IMR-90 (cell line): ENCODE measurements around the gene BRPF1. TPM values are rescaled to one million over a fixed set of nuclear protein-coding genes. Genes with fewer than 3 reads are reported as not detected.

Source experiments
- ATAC-seq: fragments of 200-7000 bp; cut with Tn5 transposase; 2 replicates; pipeline ENCODE4 v1.9.1; 2020; ENCODE audit warnings: low read depth, mild to moderate bottlenecking, moderate library complexity
- BruUV-seq: library from RNA; stranded (reverse); fragments of 400-500 nt; replicated peaks from 2 replicates; lab custom pipeline; 2021; lab: Mats Ljungman, UMichigan
- CTCF ChIA-PET: fragments of 300-600 bp; formaldehyde crosslinking; extraction: SDS; loops from one replicate; lab custom pipeline; 2021; ENCODE audit warnings: antibody characterized with exemption; lab: Yijun Ruan, JAX
- POLR2A ChIA-PET: fragments of 300-600 bp; sonication (Branson Sonifier 250); formaldehyde crosslinking; loops from one replicate; lab custom pipeline; 2022; ENCODE audit warnings: antibody characterized with exemption; ENCODE audit not compliant: unreplicated experiment; lab: Charles Lee
- DNase-seq: peaks from one replicate; pipeline ENCODE4 v3.0.0; 2013
- H2AFZ ChIP-seq: replicated peaks from 2 replicates; pipeline ENCODE3; 2013; ENCODE audit warnings: low read length, mild to moderate bottlenecking; ENCODE audit not compliant: poor library complexity
- H2AK5ac ChIP-seq: 2 replicates; pipeline ENCODE4 v1.6.1; 2013; ENCODE audit warnings: low read depth, low read length, inconsistent platforms
- H2AK9ac ChIP-seq: replicated peaks from 2 replicates; pipeline ENCODE3; 2013; ENCODE audit warnings: mild to moderate bottlenecking, low read depth, low read length, moderate library complexity; ENCODE audit not compliant: poor library complexity
- H2BK120ac ChIP-seq: 2 replicates; pipeline ENCODE4 v1.6.1; 2013; ENCODE audit warnings: low read depth, low read length, inconsistent platforms
- H2BK15ac ChIP-seq: 3 replicates; pipeline ENCODE4 v1.6.1; 2013; ENCODE audit warnings: low read depth, low read length, inconsistent platforms
- H2BK20ac ChIP-seq: 2 replicates; pipeline ENCODE4 v1.6.1; 2013; ENCODE audit warnings: low read depth, mild to moderate bottlenecking, inconsistent platforms, low read length, moderate library complexity
- H2BK5ac ChIP-seq: 2 replicates; pipeline ENCODE4 v1.6.1; 2013; ENCODE audit warnings: mild to moderate bottlenecking, low read depth, low read length, inconsistent platforms; ENCODE audit not compliant: poor library complexity, severe bottlenecking
- H3K14ac ChIP-seq: replicated peaks from 2 replicates; pipeline ENCODE4 v1.6.1; 2013; ENCODE audit warnings: low read depth, low read length, inconsistent platforms
- H3K18ac ChIP-seq: 2 replicates; pipeline ENCODE4 v1.6.1; 2013; ENCODE audit warnings: low read depth, low read length, control low read depth
- H3K23ac ChIP-seq: 2 replicates; pipeline ENCODE4 v1.6.1; 2013; ENCODE audit warnings: low read depth, low read length, inconsistent platforms
- H3K27ac ChIP-seq: 2 replicates; pipeline ENCODE4 v1.5.1; 2013; ENCODE audit warnings: mild to moderate bottlenecking, control low read depth, low read length; ENCODE audit not compliant: insufficient read depth
- H3K27me3 ChIP-seq: 2 replicates; pipeline ENCODE4 v1.6.1; 2013; ENCODE audit warnings: low read length; ENCODE audit not compliant: control insufficient read depth, insufficient read depth
- H3K36me3 ChIP-seq: 2 replicates; pipeline ENCODE4 v1.6.1; 2013; ENCODE audit warnings: low read length, mixed read lengths; ENCODE audit not compliant: control insufficient read depth, insufficient read depth
- H3K4ac ChIP-seq: 2 replicates; pipeline ENCODE4 v1.6.1; 2013; ENCODE audit warnings: low read depth, low read length, inconsistent platforms
- H3K4me1 ChIP-seq: 2 replicates; pipeline ENCODE4 v1.6.1; 2013; ENCODE audit warnings: low read length, mixed read lengths; ENCODE audit not compliant: control insufficient read depth, insufficient read depth
- H3K4me2 ChIP-seq: 2 replicates; pipeline ENCODE4 v1.6.1; 2013; ENCODE audit warnings: low read depth, mild to moderate bottlenecking, control low read depth, low read length, moderate library complexity
- H3K4me3 ChIP-seq: 2 replicates; pipeline ENCODE4 v1.5.1; 2013; ENCODE audit warnings: low read depth, mild to moderate bottlenecking, control low read depth, low read length, moderate library complexity; ENCODE audit not compliant: insufficient read depth
- H3K56ac ChIP-seq: 2 replicates; pipeline ENCODE4 v1.6.1; 2013; ENCODE audit warnings: low read length, inconsistent platforms; ENCODE audit not compliant: insufficient read depth; ENCODE audit errors: extremely low read depth
- H3K79me1 ChIP-seq, 2 experiments: 2 replicates each; pipeline ENCODE4 v1.6.1; 2013; ENCODE audit warnings: low read length in 2 of 2, inconsistent platforms in 1 of 2, low read depth in 1 of 2
- H3K9ac ChIP-seq: 2 replicates; pipeline ENCODE4 v1.6.1; 2013; ENCODE audit warnings: low read depth, low read length, control low read depth
- H3K9me1 ChIP-seq: 2 replicates; pipeline ENCODE4 v1.6.1; 2013; ENCODE audit warnings: low read length, inconsistent platforms; ENCODE audit not compliant: insufficient read depth
- H3K9me3 ChIP-seq: 2 replicates; pipeline ENCODE4 v1.6.1; 2013; ENCODE audit warnings: low read length; ENCODE audit not compliant: control insufficient read depth, insufficient read depth
- H4K20me1 ChIP-seq: 2 replicates; pipeline ENCODE4 v1.6.1; 2013; ENCODE audit warnings: low read length, inconsistent platforms; ENCODE audit not compliant: insufficient read depth
- H4K5ac ChIP-seq: 2 replicates; pipeline ENCODE4 v1.6.1; 2013; ENCODE audit warnings: mild to moderate bottlenecking, low read depth, low read length, control low read depth
- H4K8ac ChIP-seq, 2 experiments: 2 replicates each; pipeline ENCODE4 v1.6.1; 2013; ENCODE audit warnings: low read depth in 2 of 2, low read length in 2 of 2, control low read depth in 1 of 2, inconsistent platforms in 1 of 2
- H4K91ac ChIP-seq: 2 replicates; pipeline ENCODE4 v1.6.1; 2013; ENCODE audit warnings: low read depth, low read length, inconsistent platforms; ENCODE audit not compliant: insufficient read depth
- MAFK ChIP-seq: IDR thresholded peaks from 2 replicates; pipeline ENCODE4 v1.6.1; 2012; ENCODE audit warnings: low read depth, low read length, improper control_type of control experiment
- MAZ ChIP-seq: IDR thresholded peaks from 2 replicates; pipeline ENCODE4 v1.6.1; 2012; ENCODE audit warnings: low read depth, mild to moderate bottlenecking, low read length, improper control_type of control experiment, moderate library complexity, borderline replicate concordance
- POLR2A ChIP-seq: IDR thresholded peaks from 2 replicates; pipeline ENCODE4 v1.6.1; 2012; ENCODE audit warnings: mild to moderate bottlenecking, low read depth, low read length
- WGBS, 2 experiments: methylation state at CpG; one replicate each; pipeline versions ENCODE4 v1.1.5 to v1.1.7; 2013; ENCODE audit warnings: missing lambda C conversion rate in 2 of 2; ENCODE audit not compliant: insufficient read length in 1 of 2; ENCODE audit errors: extremely low coverage in 2 of 2; 5-methylcytosine and 5-hydroxymethylcytosine counted together
- dilution Hi-C: fragments of 300-500 bp; cut with HindIII; formaldehyde crosslinking; loops from one replicate; pipeline ENCODE4 v1.14.3; 2018; ENCODE audit warnings: low sequenced_read_pairs; ENCODE audit not compliant: unreplicated experiment
- in situ Hi-C: fragments of 300-500 bp; cut with MboI; formaldehyde crosslinking; loops from 3 replicates; pipeline ENCODE4 v1.14.3; 2019; ENCODE audit warnings: low sequenced_read_pairs, inconsistent platforms, mixed read lengths
- intact Hi-C: fragments of 100-400 bp; cut with micrococcal nuclease; formaldehyde crosslinking; loops from 2 replicates; pipeline ENCODE4 v1.10.0; 2022
- polyA plus RNA-seq, 3 experiments: library from polyadenylated mRNA; depleted of rRNA; stranded (reverse); fragments of >200 nt; gene quantifications; 2 replicates each; pipeline ENCODE4 v1.2.3, GENCODE V29; 2012; ENCODE audit warnings: low replicate concordance in 1 of 3
- total RNA-seq: library from RNA; depleted of rRNA; stranded (reverse); fragments of >200 nt; gene quantifications from 2 replicates; pipeline ENCODE4 v1.2.3, GENCODE V29; 2012
- TF ChIP-seq, protein P1 (sequence below): fragments of 150-350 bp; IDR thresholded peaks from 2 replicates; pipeline ENCODE4 v1.6.1; 2016; ENCODE audit warnings: low read depth, mild to moderate bottlenecking, low read length, moderate library complexity, borderline replicate concordance

Gene BRPF1
- total and polyA plus RNA-seq, 2 of the 4 experiments (the other 2 are of a cell fraction): 13.6 to 15.6 TPM

DNA sequence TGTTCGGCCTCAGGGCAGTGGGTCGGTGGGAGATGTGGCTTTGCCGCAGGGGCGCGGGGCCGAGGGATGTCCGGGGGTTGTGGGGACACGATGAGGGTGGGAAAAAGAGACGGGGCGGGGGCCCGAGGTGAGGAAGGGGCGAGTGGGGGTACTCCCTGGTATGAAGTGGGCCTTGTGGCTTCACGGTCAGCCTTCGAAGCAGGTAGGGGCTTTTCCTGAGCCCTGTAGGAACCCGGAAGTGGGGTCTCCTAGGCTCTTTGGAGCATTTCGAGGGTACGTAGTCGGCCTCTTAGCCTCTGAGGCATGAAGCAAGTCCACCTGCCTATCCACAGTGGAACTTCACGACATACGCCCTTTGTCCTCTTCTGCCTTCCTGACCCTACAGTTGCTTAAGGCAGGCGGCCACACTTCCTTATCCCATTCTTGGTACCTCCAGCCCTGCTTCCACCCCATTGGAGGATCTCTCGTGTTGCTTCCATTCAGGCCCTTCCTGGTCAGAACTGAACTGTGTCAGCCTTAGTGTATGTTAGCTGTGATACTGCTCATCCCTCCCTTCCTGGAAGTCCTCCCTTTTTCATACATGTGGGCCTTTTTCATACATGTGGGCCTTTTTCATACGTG, 61.7 kb downstream of the BRPF1 start:
- Histone ChIP-seq H2AFZ (peak overlapping the region; percentile 94), H2BK15ac (peak overlapping the region; percentile 54; the same call in 1 of the 3 replicates), H3K4me3 (peak overlapping the region; percentile 88), H3K56ac (peak overlapping the region; percentile 96), H4K8ac (peak overlapping the region; percentile 84 to 88), H3K9me1 (peaks cover 15% of the 10 kb centered on the region), H2BK120ac (peak overlapping the region; percentile 28; the same call in 1 of the 2 replicates), H3K4me2 (peak overlapping the region; percentile 83), H3K27ac (peak overlapping the region; percentile 95), H4K5ac (peak overlapping the region; percentile 90), H3K14ac (peak overlapping the region; percentile 99), H3K79me1 (peaks cover 39 to 58% of the 10 kb centered on the region in 2 experiments), H3K18ac (peak overlapping the region; percentile 26), H2BK20ac (no peak overlapping the region), H3K27me3 (no peaks in the 10 kb centered on the region), H3K23ac (peak overlapping the region; percentile 93), H2AK5ac (peak overlapping the region; percentile 100), H3K36me3 (peaks cover 33% of the 10 kb centered on the region), H3K9me3 (no peaks in the 10 kb centered on the region), H3K4me1 (peaks cover 9% of the 10 kb centered on the region), H4K91ac (peak overlapping the region; percentile 87), H2AK9ac (peak overlapping the region; percentile 95), H3K4ac (peak overlapping the region; percentile 97), H3K9ac (peak overlapping the region; percentile 96), H4K20me1 (peaks cover 26% of the 10 kb centered on the region; the same call in 1 of the 2 replicates), H2BK5ac (peak overlapping the region; percentile 85)
- WGBS, 2 experiments: 0% methylated on average over 5 of the region's 23 CpGs; no CpG with 5 or more reads in 1 of the 2 experiments
- ChIA-PET CTCF (interaction anchor here (0.7 to 0.9 kb wide), 2 partner anchors 71 to 78 kb away, joined by 3 to 5 read pairs; no protein-coding TSS in a partner anchor), POLR2A (interaction anchor here (0.5 kb wide), 1 partner anchor 35 kb away, joined by 3 read pairs; no protein-coding TSS in a partner anchor)
- BruUV-seq: no TSS peak
- TF ChIP-seq, protein P1, sequence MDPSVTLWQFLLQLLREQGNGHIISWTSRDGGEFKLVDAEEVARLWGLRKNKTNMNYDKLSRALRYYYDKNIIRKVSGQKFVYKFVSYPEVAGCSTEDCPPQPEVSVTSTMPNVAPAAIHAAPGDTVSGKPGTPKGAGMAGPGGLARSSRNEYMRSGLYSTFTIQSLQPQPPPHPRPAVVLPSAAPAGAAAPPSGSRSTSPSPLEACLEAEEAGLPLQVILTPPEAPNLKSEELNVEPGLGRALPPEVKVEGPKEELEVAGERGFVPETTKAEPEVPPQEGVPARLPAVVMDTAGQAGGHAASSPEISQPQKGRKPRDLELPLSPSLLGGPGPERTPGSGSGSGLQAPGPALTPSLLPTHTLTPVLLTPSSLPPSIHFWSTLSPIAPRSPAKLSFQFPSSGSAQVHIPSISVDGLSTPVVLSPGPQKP: no peak
- peak; percentile 5; the same call in 1 of the 2 replicates for TF ChIP-seq MAZ
- TF ChIP-seq MAFK: no peak
- TF ChIP-seq POLR2A: peak; percentile 13
- intact Hi-C loops (loop anchor here (5.0 kb wide), 1 partner anchor 61 kb away; the partner anchor contains the start of gene BRPF1), dilution Hi-C loops (no loop called here), in situ Hi-C loops (no loop called here)
- peak; percentile 44 for DNase-seq
- ATAC-seq: peak; percentile 14
